Stimulated activated CD4-positive, alpha-beta T cell treated with anti-CD3 and anti-CD28 coated beads, TNF-alpha, amount 100 ng/mL, for 48 hours (primary cell): Measurements from ENCODE around the gene GNS.

ENCODE experiments used
- DNase-seq, 3 donors: peaks; one replicate each; pipeline ENCODE4 v3.0.0-alpha.2; 2020; ENCODE audit warnings: low read depth in 3 of 3

GNS gene

GRCh38 chr12:64735442-64735841 lies 23.8 kb downstream of the GNS start:
- no peak for DNase-seq

GRCh38 chr12:64733857-64734256 lies 25.3 kb downstream of the GNS start:
- no peak for DNase-seq

GRCh38 chr12:64731683-64732082 lies 27.5 kb downstream of the GNS start:
- DNase-seq: no peak

GRCh38 chr12:64730588-64730969 lies 28.6 kb downstream of the GNS start:
- DNase-seq: no peak

- DNase-seq: no peak
Measured at GRCh38 chr12:64729909-64730587, 29.2 kb downstream of the GNS start.

GRCh38 chr12:64724201-64724745 lies 34.9 kb downstream of the GNS start:
- DNase-seq: no peak

GRCh38 chr12:64723630-64724029 lies 35.6 kb downstream of the GNS start:
- DNase-seq: no peak

- DNase-seq: no peak
Measured at GRCh38 chr12:64722835-64723234, 36.4 kb downstream of the GNS start.

GRCh38 chr12:64720884-64721283 lies 38.3 kb downstream of the GNS start:
- no peak for DNase-seq

GRCh38 chr12:64718649-64719048 lies 40.6 kb downstream of the GNS start:
- no peak for DNase-seq

GRCh38 chr12:64716839-64717455 lies 42.3 kb downstream of the GNS start:
- DNase-seq: no peak

- DNase-seq: no peak
Measured at GRCh38 chr12:64716371-64716770, 42.8 kb downstream of the GNS start.

GRCh38 chr12:64714551-64714968 lies 44.6 kb downstream of the GNS start:
- no peak for DNase-seq

- no peak for DNase-seq
Measured at GRCh38 chr12:64713376-64713775, 45.8 kb downstream of the GNS start.

GRCh38 chr12:64709429-64709828 lies 49.8 kb downstream of the GNS start:
- no peak for DNase-seq

- DNase-seq: no peak
Measured at GRCh38 chr12:64707926-64708325, 51.3 kb downstream of the GNS start.

GRCh38 chr12:64707362-64707761 lies 51.8 kb downstream of the GNS start:
- no peak for DNase-seq

- DNase-seq: no peak
Measured at GRCh38 chr12:64706857-64707256, 52.3 kb downstream of the GNS start.

GRCh38 chr12:64706306-64706705 lies 52.9 kb downstream of the GNS start:
- no peak for DNase-seq

- no peak for DNase-seq
Measured at GRCh38 chr12:64701283-64701682, 57.9 kb downstream of the GNS start.

- no peak for DNase-seq
Measured at GRCh38 chr12:64700532-64700931, 58.7 kb downstream of the GNS start.

- no peak for DNase-seq
Measured at GRCh38 chr12:64699504-64700115, 59.6 kb downstream of the GNS start.
